Measurements from ENCODE around the gene PTPRG. TPM values are rescaled to one million over a fixed set of nuclear protein-coding genes. Genes with fewer than 3 reads are reported as not detected.
A peak's percentile ranks its signal among the peaks of the same experiment; 100 is the strongest.

PTPRG gene
- total and polyA plus RNA-seq, 2 experiments from 2014 or later: 15.2 to 45.7 TPM

DNA sequence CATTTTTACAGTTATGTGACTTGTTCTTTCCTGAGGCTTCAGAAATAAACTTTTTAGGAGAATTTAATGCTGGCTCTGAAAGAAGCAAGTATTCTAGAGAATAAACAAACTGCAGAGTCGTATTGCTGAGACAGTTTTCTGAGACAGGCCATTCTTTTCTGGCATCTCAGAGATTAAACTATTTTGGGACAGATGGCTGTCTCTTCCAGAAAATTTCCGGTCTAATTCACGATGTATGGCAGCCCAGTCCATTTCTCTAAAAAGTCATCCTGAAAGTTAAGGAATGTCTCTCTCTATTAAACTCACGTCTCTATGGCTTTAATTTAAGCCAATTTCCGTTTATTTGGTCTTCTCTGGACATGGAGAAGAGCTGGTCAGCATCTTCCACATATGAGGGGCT, 603.4 kb downstream of the PTPRG start:
- no peak for TF ChIP-seq CTCF (IDR thresholded peaks at IDR 0.05; ENCODE audit: low read depth, low read length)
- Histone ChIP-seq H3K27ac (no peak overlapping the region), H3K36me3 (no peaks in the 10 kb centered on the region), H3K4me3 (no peak overlapping the region), H3K4me1 (ENCODE audit: low read depth) (no peaks in the 10 kb centered on the region), H3K9me3 (ENCODE audit: low read depth) (no peaks in the 10 kb centered on the region), H3K27me3 (no peaks in the 10 kb centered on the region)
- no peak for DNase-seq (ENCODE audit: low read depth in 1 of 2, low spot score in 1 of 2)

DNA sequence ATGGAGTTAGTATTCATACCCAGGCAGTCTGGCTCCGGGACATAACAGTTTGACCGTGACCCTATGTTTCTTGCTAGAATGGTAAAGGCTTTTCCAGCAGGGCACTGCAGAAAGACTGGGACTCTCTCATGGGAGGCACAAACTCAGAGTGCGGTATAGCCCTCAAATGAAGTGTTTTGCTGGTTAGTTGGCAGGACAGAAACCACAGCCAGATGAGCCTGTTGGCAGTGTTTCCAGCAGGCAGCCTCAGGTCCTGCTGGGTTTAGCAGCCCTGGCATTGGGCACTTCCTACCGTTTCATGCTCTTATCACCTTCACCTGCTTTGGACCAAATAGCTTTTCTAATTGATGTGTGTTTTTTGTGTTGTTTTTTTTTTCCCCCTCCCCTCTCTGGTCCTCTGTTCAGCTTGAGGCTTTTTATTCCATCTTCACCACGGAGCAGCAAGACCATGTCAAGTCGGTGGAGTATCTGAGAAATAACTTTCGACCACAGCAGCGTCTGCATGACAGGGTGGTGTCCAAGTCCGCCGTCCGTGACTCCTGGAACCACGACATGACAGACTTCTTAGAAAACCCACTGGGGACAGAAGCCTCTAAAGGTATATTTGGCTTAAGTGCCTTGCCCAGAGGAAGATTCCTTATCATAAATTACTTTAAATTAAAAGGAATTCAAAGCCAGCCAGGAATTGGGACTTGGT, 606.3 kb downstream of the PTPRG start:
- H3K27ac ChIP-seq: no peak overlapping the region
- no peaks in the 10 kb centered on the region for H3K27me3 ChIP-seq
- no peak for DNase-seq (ENCODE audit: low read depth in 1 of 2, low spot score in 1 of 2)
- H3K9me3 ChIP-seq (ENCODE audit: low read depth): no peaks in the 10 kb centered on the region
- H3K4me3 ChIP-seq: no peak overlapping the region
- H3K4me1 ChIP-seq (ENCODE audit: low read depth): no peaks in the 10 kb centered on the region
- TF ChIP-seq CTCF (IDR thresholded peaks at IDR 0.05; ENCODE audit: low read depth, low read length): no peak
- no peaks in the 10 kb centered on the region for H3K36me3 ChIP-seq

- Histone ChIP-seq H3K36me3 (no peaks in the 10 kb centered on the region), H3K27me3 (no peaks in the 10 kb centered on the region), H3K4me1 (ENCODE audit: low read depth) (no peaks in the 10 kb centered on the region), H3K9me3 (ENCODE audit: low read depth) (no peaks in the 10 kb centered on the region), H3K4me3 (no peak overlapping the region), H3K27ac (no peak overlapping the region)
- DNase-seq (ENCODE audit: low read depth in 1 of 2, low spot score in 1 of 2): no peak
- no peak for TF ChIP-seq CTCF (IDR thresholded peaks at IDR 0.05; ENCODE audit: low read depth, low read length)
Observed at GRCh38 chr3:62168356-62168755, 607.0 kb downstream of the PTPRG start.

GRCh38 chr3:62169906-62170660, 608.7 kb downstream of the PTPRG start:
- H3K27me3 ChIP-seq: no peaks in the 10 kb centered on the region
- H3K4me3 ChIP-seq: no peak overlapping the region
- TF ChIP-seq CTCF (IDR thresholded peaks at IDR 0.05; ENCODE audit: low read depth, low read length): no peak
- DNase-seq (ENCODE audit: low read depth in 1 of 2, low spot score in 1 of 2): peak in 1 of 2 donors; percentile 47
- no peaks in the 10 kb centered on the region for H3K36me3 ChIP-seq
- H3K9me3 ChIP-seq (ENCODE audit: low read depth): no peaks in the 10 kb centered on the region
- no peaks in the 10 kb centered on the region for H3K4me1 ChIP-seq (ENCODE audit: low read depth)
- H3K27ac ChIP-seq: no peak overlapping the region

DNA sequence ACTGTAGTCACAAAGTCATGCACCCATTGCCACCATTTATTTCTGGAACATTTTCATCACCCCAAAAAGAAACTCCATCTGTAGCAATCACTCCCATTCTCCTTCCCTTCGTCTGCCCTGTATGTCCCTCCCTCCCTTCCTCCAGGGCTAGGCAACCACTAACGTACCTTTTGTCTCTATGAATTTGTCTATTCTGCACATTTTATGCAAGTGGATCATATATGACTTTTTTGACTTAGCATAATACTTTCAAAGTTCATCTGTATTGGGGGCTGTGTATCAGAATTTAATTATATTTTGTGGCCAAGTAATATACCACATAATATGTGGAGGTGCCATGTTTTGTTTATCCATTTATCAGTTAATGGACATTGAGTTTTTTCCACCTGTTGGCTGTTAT, 610.4 kb downstream of the PTPRG start:
- Histone ChIP-seq H3K9me3 (ENCODE audit: low read depth) (no peaks in the 10 kb centered on the region), H3K36me3 (no peaks in the 10 kb centered on the region), H3K27me3 (no peaks in the 10 kb centered on the region), H3K4me1 (ENCODE audit: low read depth) (no peaks in the 10 kb centered on the region), H3K4me3 (no peak overlapping the region), H3K27ac (no peak overlapping the region)
- DNase-seq (ENCODE audit: low read depth in 1 of 2, low spot score in 1 of 2): no peak
- no peak for TF ChIP-seq CTCF (IDR thresholded peaks at IDR 0.05; ENCODE audit: low read depth, low read length)
